ENCODE results near the gene LTA4H.
A peak's percentile ranks its signal among the peaks of the same experiment; 100 is the strongest.

- TF ChIP-seq GLIS3 (CRISPR knock-in tag; IDR thresholded peaks at IDR 0.05) (no peak), PPARA (CRISPR knock-in tag; IDR thresholded peaks at IDR 0.05; ENCODE audit: borderline replicate concordance) (no peak), ISL1 (CRISPR knock-in tag; IDR thresholded peaks at IDR 0.05) (peak; percentile 71; the same call in 1 of the 2 replicates), ARNTL (CRISPR knock-in tag; IDR thresholded peaks at IDR 0.05; ENCODE audit: borderline replicate concordance, low read depth) (no peak), TCF4 (CRISPR knock-in tag; IDR thresholded peaks at IDR 0.05; ENCODE audit: borderline replicate concordance) (no peak), BACH2 (CRISPR knock-in tag; IDR thresholded peaks at IDR 0.05; ENCODE audit: borderline replicate concordance) (no peak), ZFP30 (CRISPR knock-in tag; IDR thresholded peaks at IDR 0.05) (no peak), CSRNP3 (CRISPR knock-in tag; IDR thresholded peaks at IDR 0.05) (no peak)
These were observed 5.1 kb upstream of the LTA4H start for GRCh38 chr12:96040305-96041133.
